Chondrocyte (in vitro differentiated cells): ENCODE results near the gene JPH3. TPM values are rescaled to one million over a fixed set of nuclear protein-coding genes. Genes with fewer than 3 reads are reported as not detected.

Source experiments
- DNase-seq: peaks from one replicate; pipeline ENCODE4 v3.0.0; 2021; ENCODE audit warnings: mixed read lengths, low spot score
- H3K27ac Mint-ChIP-seq: one replicate; pipeline ENCODE4 v1.8.0; 2021; ENCODE audit warnings: mild to moderate bottlenecking, moderate library complexity, mixed read lengths; ENCODE audit not compliant: unreplicated experiment
- H3K27me3 Mint-ChIP-seq: 2 replicates; pipeline ENCODE4 v1.8.0; 2021; ENCODE audit warnings: low read depth, mixed read lengths
- H3K36me3 Mint-ChIP-seq: 2 replicates; pipeline ENCODE4 v1.8.0; 2021; ENCODE audit warnings: low read depth, mixed read lengths
- H3K4me1 Mint-ChIP-seq: 2 replicates; pipeline ENCODE4 v1.8.0; 2021; ENCODE audit warnings: low read depth, mild to moderate bottlenecking, mixed read lengths
- H3K4me3 Mint-ChIP-seq: one replicate; pipeline ENCODE4 v1.8.0; 2021; ENCODE audit warnings: mild to moderate bottlenecking, moderate library complexity, mixed read lengths; ENCODE audit not compliant: unreplicated experiment
- H3K9me3 Mint-ChIP-seq: 2 replicates; pipeline ENCODE4 v1.8.0; 2021; ENCODE audit warnings: low read depth, mixed read lengths
- total RNA-seq: library from RNA; stranded (reverse); gene quantifications from 3 replicates; pipeline ENCODE4 v1.2.1, GENCODE V29; 2021
- TF ChIP-seq, protein P1 (sequence below): fragments of 200-600 bp; sonication (generic); IDR thresholded peaks from 2 replicates; pipeline ENCODE4 v1.5.0; 2021; ENCODE audit warnings: antibody characterized with exemption, mild to moderate bottlenecking, moderate library complexity

JPH3 gene
- total RNA-seq, 1 donor from 2014 or later: 1.2 TPM

DNA sequence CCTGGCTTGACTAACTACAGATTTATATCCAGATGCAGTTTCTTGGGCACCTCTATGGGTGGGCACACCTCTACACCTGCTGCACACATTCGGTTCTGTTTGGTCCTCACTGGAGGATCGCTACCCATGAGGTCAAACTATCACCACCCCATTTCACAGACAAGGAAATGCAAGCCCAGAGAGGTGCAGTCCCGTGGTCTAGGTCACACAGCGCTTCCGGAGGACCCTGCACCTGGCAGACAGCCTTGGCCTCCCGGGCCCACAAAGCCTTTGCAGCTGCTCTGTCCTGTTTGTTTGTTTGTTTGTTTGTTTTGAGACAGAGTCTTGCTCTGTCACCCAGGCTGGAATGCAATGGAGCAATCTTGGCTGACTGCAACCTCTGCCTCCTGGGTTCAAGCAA is 39.3 kb upstream of the JPH3 start:
- Mint-ChIP-seq H3K9me3 (no peaks in the 10 kb centered on the region), H3K4me3 (no peak overlapping the region), H3K4me1 (no peaks in the 10 kb centered on the region), H3K36me3 (no peaks in the 10 kb centered on the region), H3K27me3 (peaks cover 5% of the 10 kb centered on the region), H3K27ac (no peak overlapping the region)
- DNase-seq: no peak
- TF ChIP-seq, protein P1, sequence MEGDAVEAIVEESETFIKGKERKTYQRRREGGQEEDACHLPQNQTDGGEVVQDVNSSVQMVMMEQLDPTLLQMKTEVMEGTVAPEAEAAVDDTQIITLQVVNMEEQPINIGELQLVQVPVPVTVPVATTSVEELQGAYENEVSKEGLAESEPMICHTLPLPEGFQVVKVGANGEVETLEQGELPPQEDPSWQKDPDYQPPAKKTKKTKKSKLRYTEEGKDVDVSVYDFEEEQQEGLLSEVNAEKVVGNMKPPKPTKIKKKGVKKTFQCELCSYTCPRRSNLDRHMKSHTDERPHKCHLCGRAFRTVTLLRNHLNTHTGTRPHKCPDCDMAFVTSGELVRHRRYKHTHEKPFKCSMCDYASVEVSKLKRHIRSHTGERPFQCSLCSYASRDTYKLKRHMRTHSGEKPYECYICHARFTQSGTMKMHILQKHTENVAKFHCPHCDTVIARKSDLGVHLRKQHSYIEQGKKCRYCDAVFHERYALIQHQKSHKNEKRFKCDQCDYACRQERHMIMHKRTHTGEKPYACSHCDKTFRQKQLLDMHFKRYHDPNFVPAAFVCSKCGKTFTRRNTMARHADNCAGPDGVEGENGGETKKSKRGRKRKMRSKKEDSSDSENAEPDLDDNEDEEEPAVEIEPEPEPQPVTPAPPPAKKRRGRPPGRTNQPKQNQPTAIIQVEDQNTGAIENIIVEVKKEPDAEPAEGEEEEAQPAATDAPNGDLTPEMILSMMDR: no peak

DNA sequence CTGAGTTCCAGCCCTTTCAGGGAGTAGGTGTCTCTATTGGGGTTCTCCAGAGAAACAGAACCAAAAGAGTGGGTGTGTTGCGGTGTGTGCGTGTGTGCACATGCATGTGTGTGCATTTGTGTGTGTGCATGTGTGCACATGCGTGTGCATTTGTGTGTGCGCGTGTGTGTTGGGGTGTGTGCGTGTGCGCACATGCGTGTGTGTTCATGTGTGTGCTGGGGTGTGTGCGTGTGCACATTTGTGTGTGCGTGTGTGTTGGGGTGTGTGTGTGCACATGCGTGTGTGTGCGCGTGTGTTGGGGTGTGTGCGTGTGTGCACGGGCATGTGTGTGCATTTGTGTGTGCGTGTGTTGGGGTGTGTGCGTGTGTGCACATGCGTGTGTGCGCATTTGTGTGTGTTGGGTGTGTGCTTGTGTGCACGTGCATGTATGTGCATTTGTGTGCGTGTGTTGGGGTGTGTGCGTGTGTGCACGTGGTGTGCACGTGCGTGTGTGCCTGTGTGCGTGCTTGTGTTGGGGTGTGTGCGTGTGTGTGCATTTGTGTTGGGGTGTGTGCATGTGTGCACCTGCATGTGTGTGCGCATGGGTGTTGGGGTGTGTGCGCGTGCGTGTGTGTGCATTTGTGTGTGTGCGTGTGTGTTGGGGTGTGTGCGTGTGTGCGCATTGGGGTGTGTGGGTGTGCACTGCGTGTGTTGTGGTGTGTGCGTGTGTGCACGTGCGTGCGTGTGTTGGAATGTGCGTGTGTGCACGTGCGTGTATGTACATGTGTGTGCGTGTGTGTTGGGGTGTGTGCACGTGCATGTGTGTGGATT is 38.4 kb upstream of the JPH3 start:
- no peaks in the 10 kb centered on the region for H3K4me1 Mint-ChIP-seq
- no peak for DNase-seq
- no peaks in the 10 kb centered on the region for H3K9me3 Mint-ChIP-seq
- no peaks in the 10 kb centered on the region for H3K36me3 Mint-ChIP-seq
- H3K27ac Mint-ChIP-seq: no peak overlapping the region
- TF ChIP-seq, protein P1: no peak
- peaks cover 3% of the 10 kb centered on the region for H3K27me3 Mint-ChIP-seq
- H3K4me3 Mint-ChIP-seq: no peak overlapping the region

DNA sequence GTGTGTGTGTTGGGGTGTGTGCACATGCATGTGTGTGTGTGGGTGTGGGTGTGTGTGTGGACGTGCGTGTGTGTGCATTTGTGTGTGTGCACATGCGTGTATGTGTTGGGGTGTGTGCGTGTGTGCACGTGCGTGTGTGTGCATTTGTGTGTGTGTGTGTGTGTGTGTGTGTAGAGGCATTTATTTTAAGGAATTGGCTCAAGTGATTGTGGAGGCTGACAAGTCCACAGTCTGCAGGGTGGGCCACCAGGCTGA is 37.9 kb upstream of the JPH3 start:
- no peak for DNase-seq
- no peak overlapping the region for H3K27ac Mint-ChIP-seq
- TF ChIP-seq, protein P1: no peak
- H3K4me1 Mint-ChIP-seq: peaks cover 2% of the 10 kb centered on the region
- peaks cover 3% of the 10 kb centered on the region for H3K27me3 Mint-ChIP-seq
- no peaks in the 10 kb centered on the region for H3K9me3 Mint-ChIP-seq
- H3K4me3 Mint-ChIP-seq: no peak overlapping the region
- H3K36me3 Mint-ChIP-seq: no peaks in the 10 kb centered on the region

DNA sequence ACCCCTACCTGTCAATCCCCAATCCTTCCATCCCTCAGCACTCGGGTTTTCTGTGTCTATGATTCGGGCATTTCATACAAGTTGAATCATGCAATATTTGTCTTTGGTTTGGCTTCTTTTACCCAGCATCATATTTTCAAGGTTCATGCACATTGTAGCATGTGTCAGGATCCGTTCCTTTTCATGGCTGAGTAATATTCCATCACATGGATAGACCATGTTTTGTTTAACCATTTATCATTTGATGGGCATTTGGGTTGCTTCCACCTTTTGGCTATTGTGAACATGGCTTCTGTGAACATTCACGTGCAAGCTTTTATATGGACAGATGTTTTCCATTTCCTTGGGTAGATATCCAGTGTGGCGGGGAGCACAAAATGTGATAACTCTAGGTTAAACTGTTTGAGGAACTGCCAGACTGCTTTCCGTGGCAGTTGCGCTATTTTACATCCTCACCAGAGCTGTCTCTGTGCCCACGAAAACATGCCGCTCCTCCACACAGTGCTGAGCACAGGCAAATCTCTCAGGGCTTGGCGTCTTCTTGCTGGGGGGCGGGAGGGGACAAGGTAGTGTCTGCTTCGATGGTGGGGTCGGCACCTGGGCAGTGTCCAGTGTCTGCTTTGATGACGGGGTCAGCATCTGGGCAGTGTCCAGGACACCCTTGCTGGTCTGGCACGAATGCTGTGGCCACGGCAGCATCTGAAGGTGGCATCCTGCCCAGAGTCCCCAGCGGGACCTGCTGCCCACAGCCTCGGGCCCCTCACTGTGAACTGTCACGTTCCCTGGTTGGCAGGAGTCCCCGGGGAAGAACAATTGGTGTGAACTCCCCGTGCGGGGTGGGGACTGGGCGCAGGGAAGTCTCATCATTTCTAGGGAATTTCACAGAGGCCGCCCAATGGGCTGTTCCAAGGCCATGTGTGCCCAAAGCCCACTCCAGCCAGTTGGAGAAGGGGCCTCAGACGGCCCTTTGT is 32.4 kb upstream of the JPH3 start:
- Mint-ChIP-seq H3K4me1 (peaks cover 32% of the 10 kb centered on the region), H3K4me3 (no peak overlapping the region), H3K9me3 (no peaks in the 10 kb centered on the region), H3K36me3 (no peaks in the 10 kb centered on the region), H3K27ac (peak overlapping the region; percentile 41), H3K27me3 (peaks cover 3% of the 10 kb centered on the region)
- TF ChIP-seq, protein P1: no peak
- no peak for DNase-seq

DNA sequence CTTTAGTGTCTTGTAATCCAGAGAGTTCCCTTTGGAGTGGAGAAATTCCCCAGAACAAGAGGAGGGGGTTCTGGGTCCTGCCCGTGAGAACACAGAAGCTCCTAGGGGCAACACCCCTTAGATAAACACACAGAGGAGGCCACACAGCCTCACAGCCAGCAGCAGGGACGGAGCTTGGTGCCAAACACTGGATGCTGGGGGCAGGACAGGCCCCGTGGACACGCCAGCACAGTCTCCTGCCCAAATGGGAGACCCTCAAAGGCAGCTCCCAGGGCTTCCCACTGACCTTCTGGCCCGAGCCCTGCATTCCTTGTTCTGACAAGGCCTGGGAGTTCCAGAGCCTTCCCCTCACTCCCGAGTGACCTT is 31.8 kb upstream of the JPH3 start:
- H3K9me3 Mint-ChIP-seq: no peaks in the 10 kb centered on the region
- TF ChIP-seq, protein P1: no peak
- H3K36me3 Mint-ChIP-seq: no peaks in the 10 kb centered on the region
- no peak overlapping the region for H3K4me3 Mint-ChIP-seq
- peaks cover 3% of the 10 kb centered on the region for H3K27me3 Mint-ChIP-seq
- peaks cover 32% of the 10 kb centered on the region for H3K4me1 Mint-ChIP-seq
- H3K27ac Mint-ChIP-seq: peak overlapping the region; percentile 41
- no peak for DNase-seq
